ENCODE measurements around the gene ELOVL5.
"Not testable (repeated sequence)": the region's sequence is repeated elsewhere in the genome, so short reads cannot be mapped to it uniquely, and the experiment has no call there.

ELOVL5 gene

GRCh38 chr6:53305506-53306005, 43.2 kb downstream of the ELOVL5 start:
- DNase-seq (ENCODE audit: low read depth) = not testable (repeated sequence)

GRCh38 chr6:53304953-53305352, 43.8 kb downstream of the ELOVL5 start:
- not testable (repeated sequence) for DNase-seq (ENCODE audit: low read depth)

- peak; percentile 28 for DNase-seq (ENCODE audit: low read depth)
Observed at GRCh38 chr6:53302678-53303360, 45.9 kb downstream of the ELOVL5 start.

GRCh38 chr6:53301801-53302537, 46.8 kb downstream of the ELOVL5 start:
- no peak for DNase-seq (ENCODE audit: low read depth)

- no peak for DNase-seq (ENCODE audit: low read depth)
Observed at GRCh38 chr6:53300656-53301551, 47.8 kb downstream of the ELOVL5 start.

GRCh38 chr6:53299331-53300005, 49.3 kb downstream of the ELOVL5 start:
- no peak for DNase-seq (ENCODE audit: low read depth)

- no peak for DNase-seq (ENCODE audit: low read depth)
Observed at GRCh38 chr6:53297004-53297403, 51.7 kb downstream of the ELOVL5 start.

- DNase-seq (ENCODE audit: low read depth) = no peak
Observed at GRCh38 chr6:53295176-53295575, 53.6 kb downstream of the ELOVL5 start.

- DNase-seq (ENCODE audit: low read depth) = no peak
Observed at GRCh38 chr6:53294611-53295010, 54.1 kb downstream of the ELOVL5 start.

GRCh38 chr6:53294095-53294494, 54.7 kb downstream of the ELOVL5 start:
- no peak for DNase-seq (ENCODE audit: low read depth)

- no peak for DNase-seq (ENCODE audit: low read depth)
Observed at GRCh38 chr6:53293691-53294090, 55.1 kb downstream of the ELOVL5 start.

GRCh38 chr6:53290537-53291510, 57.9 kb downstream of the ELOVL5 start:
- peak; percentile 29 for DNase-seq (ENCODE audit: low read depth)

- DNase-seq (ENCODE audit: low read depth) = no peak
Observed at GRCh38 chr6:53287336-53288225, 61.2 kb downstream of the ELOVL5 start.

- DNase-seq (ENCODE audit: low read depth) = no peak
Observed at GRCh38 chr6:53284901-53285300, 63.8 kb downstream of the ELOVL5 start.

- no peak for DNase-seq (ENCODE audit: low read depth)
Observed at GRCh38 chr6:53282741-53283140, 66.0 kb downstream of the ELOVL5 start.

- no peak for DNase-seq (ENCODE audit: low read depth)
Observed at GRCh38 chr6:53282234-53282633, 66.5 kb downstream of the ELOVL5 start.

- no peak for DNase-seq (ENCODE audit: low read depth)
Observed at GRCh38 chr6:53281518-53282215, 67.1 kb downstream of the ELOVL5 start.

- DNase-seq (ENCODE audit: low read depth) = no peak
Observed at GRCh38 chr6:53280207-53280606, 68.5 kb downstream of the ELOVL5 start.

- DNase-seq (ENCODE audit: low read depth) = no peak
Observed at GRCh38 chr6:53279293-53279692, 69.5 kb downstream of the ELOVL5 start.

All from T follicular helper cell (primary cell).